Panc1 (cell line): ENCODE data around the gene CACFD1.

Experiments
- CTCF ChIP-seq: fragments of 450-650 bp; IDR thresholded peaks from 2 replicates; pipeline ENCODE4 v1.5.1; 2017; ENCODE audit warnings: mild to moderate bottlenecking
- SIN3A ChIP-seq: IDR thresholded peaks from 2 replicates; pipeline ENCODE4 v1.6.1; 2012; ENCODE audit warnings: low read depth, mild to moderate bottlenecking, low read length, moderate library complexity, borderline replicate concordance; ENCODE audit not compliant: insufficient read depth
- TCF7L2 ChIP-seq: IDR thresholded peaks from 2 replicates; pipeline ENCODE4 v1.6.1; 2011; ENCODE audit warnings: mild to moderate bottlenecking, low read depth, low read length, inconsistent platforms
- TF ChIP-seq, protein P1 (sequence below), 2 experiments: IDR thresholded peaks; 2 replicates each; pipeline ENCODE4 v1.6.1; 2011 to 2012; ENCODE audit warnings: low read depth in 2 of 2, control low read depth in 1 of 2, low read length in 1 of 2, mild to moderate bottlenecking in 1 of 2, moderate library complexity in 1 of 2; ENCODE audit not compliant: insufficient read depth in 1 of 2

DNA sequence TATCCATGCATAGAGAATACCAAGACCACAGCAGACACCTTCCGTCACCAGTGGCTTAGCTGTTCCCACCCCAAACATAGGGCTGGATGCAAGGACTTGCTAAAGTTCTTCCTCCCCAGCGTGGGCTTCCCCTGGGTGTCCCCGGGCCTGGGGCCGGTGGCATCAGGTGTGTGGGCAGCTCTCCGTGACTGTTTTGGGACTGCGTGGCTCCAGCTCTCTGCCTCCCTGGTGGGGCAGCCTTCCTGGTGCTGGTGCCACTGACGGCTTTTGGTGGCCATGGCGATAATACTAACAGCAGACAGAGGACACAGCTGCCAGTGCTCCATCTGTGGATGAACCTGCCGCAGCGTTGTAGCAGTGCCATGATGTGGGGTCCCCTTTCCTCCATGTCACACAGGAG, 4.9 kb downstream of the CACFD1 start:
- TF ChIP-seq CTCF (no peak), SIN3A (no peak), TCF7L2 (no peak)
- TF ChIP-seq, protein P1, sequence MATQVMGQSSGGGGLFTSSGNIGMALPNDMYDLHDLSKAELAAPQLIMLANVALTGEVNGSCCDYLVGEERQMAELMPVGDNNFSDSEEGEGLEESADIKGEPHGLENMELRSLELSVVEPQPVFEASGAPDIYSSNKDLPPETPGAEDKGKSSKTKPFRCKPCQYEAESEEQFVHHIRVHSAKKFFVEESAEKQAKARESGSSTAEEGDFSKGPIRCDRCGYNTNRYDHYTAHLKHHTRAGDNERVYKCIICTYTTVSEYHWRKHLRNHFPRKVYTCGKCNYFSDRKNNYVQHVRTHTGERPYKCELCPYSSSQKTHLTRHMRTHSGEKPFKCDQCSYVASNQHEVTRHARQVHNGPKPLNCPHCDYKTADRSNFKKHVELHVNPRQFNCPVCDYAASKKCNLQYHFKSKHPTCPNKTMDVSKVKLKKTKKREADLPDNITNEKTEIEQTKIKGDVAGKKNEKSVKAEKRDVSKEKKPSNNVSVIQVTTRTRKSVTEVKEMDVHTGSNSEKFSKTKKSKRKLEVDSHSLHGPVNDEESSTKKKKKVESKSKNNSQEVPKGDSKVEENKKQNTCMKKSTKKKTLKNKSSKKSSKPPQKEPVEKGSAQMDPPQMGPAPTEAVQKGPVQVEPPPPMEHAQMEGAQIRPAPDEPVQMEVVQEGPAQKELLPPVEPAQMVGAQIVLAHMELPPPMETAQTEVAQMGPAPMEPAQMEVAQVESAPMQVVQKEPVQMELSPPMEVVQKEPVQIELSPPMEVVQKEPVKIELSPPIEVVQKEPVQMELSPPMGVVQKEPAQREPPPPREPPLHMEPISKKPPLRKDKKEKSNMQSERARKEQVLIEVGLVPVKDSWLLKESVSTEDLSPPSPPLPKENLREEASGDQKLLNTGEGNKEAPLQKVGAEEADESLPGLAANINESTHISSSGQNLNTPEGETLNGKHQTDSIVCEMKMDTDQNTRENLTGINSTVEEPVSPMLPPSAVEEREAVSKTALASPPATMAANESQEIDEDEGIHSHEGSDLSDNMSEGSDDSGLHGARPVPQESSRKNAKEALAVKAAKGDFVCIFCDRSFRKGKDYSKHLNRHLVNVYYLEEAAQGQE (IDR thresholded peaks at IDR 0.05; ENCODE audit: insufficient read depth in 1 of 2, low read depth in 2 of 2, low read length in 1 of 2) = no peak
